Cardiac muscle cell (in vitro differentiated cells and primary cell): ENCODE data around the gene OR2L5. TPM values are rescaled to one million over a fixed set of nuclear protein-coding genes. Genes with fewer than 3 reads are reported as not detected.

Experiments
- polyA plus RNA-seq: library from polyadenylated mRNA; unstranded; fragments of >200 nt; fragmentation: Nextera tagmentation; extraction: Ambion mirVana; gene quantifications from 2 replicates; pipeline ENCODE4 v1.2.1, GENCODE V29; 2016
- total RNA-seq: library from RNA; depleted of rRNA; stranded (reverse); fragments of >200 nt; gene quantifications from 2 replicates; pipeline ENCODE4 v1.2.3, GENCODE V29; 2016

The OR2L5 gene
- total and polyA plus RNA-seq, 2 experiments from 2014 or later: not detected

Other genes with a start within 250 kb of the OR2L5 start
- gene OR14A16, start 189.5 kb upstream of the OR2L5 start, total RNA-seq: not detected in 2 replicates
- not detected in 2 replicates for gene OR14A16, start 189.5 kb upstream of the OR2L5 start, polyA plus RNA-seq
- gene OR11L1, start 171.8 kb upstream of the OR2L5 start, total RNA-seq: not detected in 2 replicates
- gene OR11L1, start 171.8 kb upstream of the OR2L5 start, polyA plus RNA-seq: not detected in 2 replicates
- 2.4 and 2.7 TPM in 2 replicates for gene TRIM58, start 156.5 kb upstream of the OR2L5 start, total RNA-seq
- gene TRIM58, start 156.5 kb upstream of the OR2L5 start, polyA plus RNA-seq: 2.2 and 2.6 TPM in 2 replicates
- 0.70 and 0.86 TPM in 2 replicates for gene OR2W3, start 118.1 kb upstream of the OR2L5 start, total RNA-seq
- gene OR2W3, start 118.1 kb upstream of the OR2L5 start, polyA plus RNA-seq: 1.9 TPM in 2 replicates
- not detected in 2 replicates for gene OR2T8, start 93.4 kb upstream of the OR2L5 start, total RNA-seq
- 0.22 TPM in 1 of 2 replicates, not detected in the other for gene OR2T8, start 93.4 kb upstream of the OR2L5 start, polyA plus RNA-seq
- 0.21 TPM in 1 of 2 replicates, not detected in the other for gene OR2AJ1, start 88.8 kb upstream of the OR2L5 start, total RNA-seq
- not detected in 2 replicates for gene OR2AJ1, start 88.8 kb upstream of the OR2L5 start, polyA plus RNA-seq
- gene OR2L8, start 64.8 kb upstream of the OR2L5 start, total RNA-seq: not detected in 2 replicates
- not detected in 2 replicates for gene OR2L8, start 64.8 kb upstream of the OR2L5 start, polyA plus RNA-seq
- gene OR2AK2, start 48.4 kb upstream of the OR2L5 start, total RNA-seq: not detected in 2 replicates
- gene OR2AK2, start 48.4 kb upstream of the OR2L5 start, polyA plus RNA-seq: not detected in 2 replicates
- not detected in 2 replicates for gene OR2L2, start 16.4 kb downstream of the OR2L5 start, total RNA-seq
- gene OR2L2, start 16.4 kb downstream of the OR2L5 start, polyA plus RNA-seq: 0.57 TPM in 1 of 2 replicates, not detected in the other
- 0.07 TPM in 1 of 2 replicates, not detected in the other for gene OR2L3, start 33.2 kb downstream of the OR2L5 start, total RNA-seq
- not detected in 2 replicates for gene OR2L3, start 33.2 kb downstream of the OR2L5 start, polyA plus RNA-seq
- gene OR2L13, start 81.5 kb downstream of the OR2L5 start, total RNA-seq: not detected in 2 replicates
- 0.88 TPM in 1 of 2 replicates, not detected in the other for gene OR2L13, start 81.5 kb downstream of the OR2L5 start, polyA plus RNA-seq
- not detected in 2 replicates for gene OR2M5, start 131.5 kb downstream of the OR2L5 start, total RNA-seq
- not detected in 2 replicates for gene OR2M5, start 131.5 kb downstream of the OR2L5 start, polyA plus RNA-seq
- gene OR2M2, start 161.2 kb downstream of the OR2L5 start, total RNA-seq: not detected in 2 replicates
- gene OR2M2, start 161.2 kb downstream of the OR2L5 start, polyA plus RNA-seq: not detected in 2 replicates
- not detected in 2 replicates for gene OR2M3, start 183.6 kb downstream of the OR2L5 start, total RNA-seq
- not detected in 2 replicates for gene OR2M3, start 183.6 kb downstream of the OR2L5 start, polyA plus RNA-seq
- not detected in 2 replicates for gene OR2M4, start 217.8 kb downstream of the OR2L5 start, total RNA-seq
- gene OR2M4, start 217.8 kb downstream of the OR2L5 start, polyA plus RNA-seq: not detected in 2 replicates